Spinal cord (tissue), 10 donors: Measurements from ENCODE around the gene PGAP1. TPM values are rescaled to one million over a fixed set of nuclear protein-coding genes. Genes with fewer than 3 reads are reported as not detected.

Experiments used
- DNase-seq, 6 donors: peaks; one replicate each; pipeline versions ENCODE4 v3.0.0 to v3.0.0-alpha.2; 2013 to 2015; ENCODE audit warnings: low spot score in 6 of 6, low read depth in 4 of 6
- H3K27ac ChIP-seq: one replicate; pipeline ENCODE4 v1.5.1; 2013; ENCODE audit warnings: low read depth, low read length, control low read depth
- H3K27me3 ChIP-seq: one replicate; pipeline ENCODE4 v1.6.1; 2013; ENCODE audit warnings: low read length; ENCODE audit not compliant: control insufficient read depth, insufficient read depth
- H3K36me3 ChIP-seq: one replicate; pipeline ENCODE4 v1.6.1; 2013; ENCODE audit warnings: low read length; ENCODE audit not compliant: control insufficient read depth, insufficient read depth
- H3K4me1 ChIP-seq: one replicate; pipeline ENCODE4 v1.6.1; 2013; ENCODE audit warnings: low read length; ENCODE audit not compliant: control insufficient read depth, insufficient read depth
- H3K4me3 ChIP-seq: one replicate; pipeline ENCODE4 v1.5.1; 2013; ENCODE audit warnings: low read depth, low read length, control low read depth
- H3K9me3 ChIP-seq: one replicate; pipeline ENCODE4 v1.6.1; 2013; ENCODE audit warnings: low read length; ENCODE audit not compliant: control insufficient read depth, insufficient read depth
- WGBS: methylation state at CpG from one replicate; pipeline ENCODE4 v1.1.5; 2013; ENCODE audit warnings: missing lambda C conversion rate; ENCODE audit not compliant: insufficient coverage; 5-methylcytosine and 5-hydroxymethylcytosine counted together
- polyA plus RNA-seq, 2 donors: library from polyadenylated mRNA; unstranded; fragments of 120-200 nt; gene quantifications; one replicate each; pipeline ENCODE4 v1.2.1, GENCODE V29; 2013; ENCODE audit not compliant: insufficient read length in 2 of 2
- total RNA-seq, 2 donors: library from RNA; depleted of rRNA in 1 of 2; stranded (reverse); fragments of 120-200 nt in 1 of 2; fragments of >200 nt in 1 of 2; gene quantifications; one replicate each; pipeline versions ENCODE4 v1.2.3 to v1.2.4, GENCODE V29; 2013 to 2014
- donor health status: healthy.

The PGAP1 gene
- total and polyA plus RNA-seq, 4 donors = 23.0 to 82.4 (median 29.8) TPM

- Histone ChIP-seq H3K4me3 (peak overlapping the region; percentile 95), H3K9me3 (no peaks in the 10 kb centered on the region), H3K27ac (peak overlapping the region; percentile 98), H3K27me3 (no peaks in the 10 kb centered on the region), H3K36me3 (no peaks in the 10 kb centered on the region), H3K4me1 (peaks cover 6% of the 10 kb centered on the region)
- peak in 4 of 6 donors; percentile 32 to 85 (median 58) for DNase-seq
- WGBS = 13% methylated on average over 11 of the region's 22 CpGs
Measured at GRCh38 chr2:196927376-196928225, 1.1 kb upstream of the PGAP1 start.

- Histone ChIP-seq H3K9me3 (no peaks in the 10 kb centered on the region), H3K4me1 (peaks cover 7% of the 10 kb centered on the region), H3K27me3 (no peaks in the 10 kb centered on the region), H3K27ac (peak overlapping the region; percentile 98), H3K36me3 (no peaks in the 10 kb centered on the region), H3K4me3 (peak overlapping the region; percentile 95)
- WGBS = under 1% methylated on average over 29 of the region's 37 CpGs
- peak in 4 of 6 donors; percentile 44 to 81 (median 62) for DNase-seq
Measured at GRCh38 chr2:196925768-196926561, 542 bp downstream of the PGAP1 start.

GRCh38 chr2:196925051-196925767 is 1.3 kb downstream of the PGAP1 start:
- peak overlapping the region; percentile 98 for H3K27ac ChIP-seq
- no peaks in the 10 kb centered on the region for H3K36me3 ChIP-seq
- H3K4me3 ChIP-seq = peak overlapping the region; percentile 95
- H3K9me3 ChIP-seq = no peaks in the 10 kb centered on the region
- peaks cover 7% of the 10 kb centered on the region for H3K4me1 ChIP-seq
- 0% methylated on average over 4 of the region's 11 CpGs for WGBS
- DNase-seq = peak in 1 of 6 donors; percentile 70
- H3K27me3 ChIP-seq = no peaks in the 10 kb centered on the region

GRCh38 chr2:196924051-196924450 is 2.5 kb downstream of the PGAP1 start:
- Histone ChIP-seq H3K4me1 (peaks cover 7% of the 10 kb centered on the region), H3K9me3 (no peaks in the 10 kb centered on the region), H3K27me3 (no peaks in the 10 kb centered on the region), H3K4me3 (peak overlapping the region; percentile 95), H3K36me3 (no peaks in the 10 kb centered on the region), H3K27ac (no peak overlapping the region)
- peak in 2 of 6 donors; percentile 17 to 23 for DNase-seq

- no peaks in the 10 kb centered on the region for H3K9me3 ChIP-seq
- no peak for DNase-seq
- H3K4me3 ChIP-seq = no peak overlapping the region
- WGBS = 97% methylated on average over 3 of the region's 3 CpGs
- H3K27me3 ChIP-seq = no peaks in the 10 kb centered on the region
- no peak overlapping the region for H3K27ac ChIP-seq
- peaks cover 7% of the 10 kb centered on the region for H3K36me3 ChIP-seq
- peaks cover 3% of the 10 kb centered on the region for H3K4me1 ChIP-seq
Measured at GRCh38 chr2:196918927-196919326, 7.6 kb downstream of the PGAP1 start.

GRCh38 chr2:196917802-196918201 is 8.7 kb downstream of the PGAP1 start:
- no peak overlapping the region for H3K4me3 ChIP-seq
- H3K27me3 ChIP-seq = no peaks in the 10 kb centered on the region
- H3K4me1 ChIP-seq = peaks cover 3% of the 10 kb centered on the region
- H3K9me3 ChIP-seq = no peaks in the 10 kb centered on the region
- no peak for DNase-seq
- H3K36me3 ChIP-seq = peaks cover 9% of the 10 kb centered on the region
- no peak overlapping the region for H3K27ac ChIP-seq

- no peak overlapping the region for H3K27ac ChIP-seq
- WGBS = 96% methylated on average over 3 of the region's 3 CpGs
- H3K27me3 ChIP-seq = no peaks in the 10 kb centered on the region
- no peaks in the 10 kb centered on the region for H3K9me3 ChIP-seq
- H3K36me3 ChIP-seq = peaks cover 13% of the 10 kb centered on the region
- no peaks in the 10 kb centered on the region for H3K4me1 ChIP-seq
- no peak overlapping the region for H3K4me3 ChIP-seq
- no peak for DNase-seq
Measured at GRCh38 chr2:196915507-196916189, 10.9 kb downstream of the PGAP1 start.

GRCh38 chr2:196914867-196915460 is 11.5 kb downstream of the PGAP1 start:
- no peaks in the 10 kb centered on the region for H3K9me3 ChIP-seq
- DNase-seq = no peak
- H3K36me3 ChIP-seq = peaks cover 13% of the 10 kb centered on the region
- no peak overlapping the region for H3K27ac ChIP-seq
- H3K4me3 ChIP-seq = no peak overlapping the region
- 95% methylated on average over 2 of the region's 4 CpGs for WGBS
- H3K27me3 ChIP-seq = no peaks in the 10 kb centered on the region
- no peaks in the 10 kb centered on the region for H3K4me1 ChIP-seq

GRCh38 chr2:196913691-196914090 is 12.8 kb downstream of the PGAP1 start:
- peaks cover 13% of the 10 kb centered on the region for H3K36me3 ChIP-seq
- H3K9me3 ChIP-seq = no peaks in the 10 kb centered on the region
- H3K27ac ChIP-seq = no peak overlapping the region
- H3K4me3 ChIP-seq = no peak overlapping the region
- DNase-seq = no peak
- WGBS = no CpG with 5 or more reads among the region's 1 CpG
- H3K4me1 ChIP-seq = no peaks in the 10 kb centered on the region
- no peaks in the 10 kb centered on the region for H3K27me3 ChIP-seq
